ENCODE measurements around the gene SBDS.
"Not testable (repeated sequence)": the region's sequence is repeated elsewhere in the genome, so short reads cannot be mapped to it uniquely, and the experiment has no call there.

GRCh38 chr7:67004145-67004544 is 8.8 kb upstream of the SBDS start:
- TF ChIP-seq CTCF, POLR2A (IDR thresholded peaks at IDR 0.05): not testable (repeated sequence)
